ENCODE data around the gene LIN52. TPM values are rescaled to one million over a fixed set of nuclear protein-coding genes. Genes with fewer than 3 reads are reported as not detected.

The LIN52 gene
- total and polyA plus RNA-seq, 2 of the 8 experiments (the other 6 are each of a cell fraction or from before 2014, with no cell fraction given) = 6.8 to 11.6 TPM

- Histone ChIP-seq H3K18ac (ENCODE audit: extremely low read depth, low read length) (no peak overlapping the region), H2BK5ac (ENCODE audit: low read depth, low read length) (no peak overlapping the region), H3K27ac (ENCODE audit: low read depth, low read length) (no peak overlapping the region), H4K8ac (ENCODE audit: extremely low read depth, insufficient read depth, low read length) (no peak overlapping the region), H3K56ac (replicated peaks; ENCODE audit: insufficient read length, low read depth, low read length) (no peak overlapping the region), H3K9me3 (ENCODE audit: insufficient read depth in 2 of 2, low read depth in 1 of 2, low read length in 1 of 2) (no peaks in the 10 kb centered on the region), H3K4me2 (ENCODE audit: insufficient read depth in 1 of 2, low read depth in 2 of 2, low read length in 2 of 2) (no peak overlapping the region), H2AFZ (ENCODE audit: low read length) (no peak overlapping the region), H4K5ac (ENCODE audit: insufficient read length, low read depth, low read length) (no peak overlapping the region), H3K79me2 (ENCODE audit: control insufficient read depth in 1 of 2, insufficient read depth in 2 of 2, low read length in 2 of 2) (no peaks in the 10 kb centered on the region), H2AK5ac (ENCODE audit: low read depth, low read length) (no peak overlapping the region), H3K4ac (replicated peaks; ENCODE audit: insufficient read length, low read depth, low read length) (no peak overlapping the region), H3K79me1 (ENCODE audit: low read depth, low read length) (no peaks in the 10 kb centered on the region), H4K20me1 (replicated peaks in 1 of 2; ENCODE audit: control insufficient read depth in 1 of 2, insufficient read depth in 2 of 2, low read length in 2 of 2) (no peaks in the 10 kb centered on the region), H3K27me3 (replicated peaks in 1 of 4; ENCODE audit: control insufficient read depth in 3 of 4, extremely low read depth in 1 of 4, insufficient read depth in 3 of 4, low read length in 3 of 4) (no peaks in the 10 kb centered on the region), H3K4me3 (ENCODE audit: extremely low read depth in 1 of 4, insufficient read depth in 2 of 4, low read depth in 3 of 4, low read length in 4 of 4) (no peak overlapping the region), H2BK20ac (ENCODE audit: low read length) (no peak overlapping the region), H3K23me2 (ENCODE audit: low read depth, low read length) (no peaks in the 10 kb centered on the region), H3K23ac (ENCODE audit: insufficient read length) (no peak overlapping the region), H3K36me3 (ENCODE audit: control insufficient read depth in 2 of 4, insufficient read depth in 4 of 4, low read length in 3 of 4) (no peaks in the 10 kb centered on the region), H3K9ac (replicated peaks in 1 of 4; ENCODE audit: extremely low read depth in 1 of 4, low read depth in 3 of 4, low read length in 3 of 4) (no peak overlapping the region), H2BK15ac (ENCODE audit: low read length) (no peak overlapping the region), H2BK120ac (replicated peaks; ENCODE audit: low read depth, low read length) (no peak overlapping the region), H3K4me1 (replicated peaks in 1 of 4; ENCODE audit: control insufficient read depth in 3 of 4, insufficient read depth in 4 of 4, low read length in 3 of 4) (peaks cover 0 to 2% (median 0%) of the 10 kb centered on the region in 4 experiments; a peak in 1 of 7 replicates), H2BK12ac (ENCODE audit: low read depth, low read length) (no peak overlapping the region), H4K91ac (replicated peaks; ENCODE audit: insufficient read length, low read length) (no peak overlapping the region), H3K14ac (ENCODE audit: insufficient read length) (no peak overlapping the region)
- POLR2A ChIA-PET (ENCODE audit: partially characterized antibody) = interaction anchor here (1.6 kb wide), 1 partner anchor 11 kb away, joined by 4 read pairs; no protein-coding TSS in a partner anchor
- 81% methylated on average over 8 of the region's 8 CpGs; no CpG with 5 or more reads in 1 of the 2 experiments for WGBS, 2 experiments (ENCODE audit: extremely low coverage in 1 of 2, insufficient coverage in 1 of 2, insufficient read length in 1 of 2, insufficient replicate concordance in 2 of 2, low coverage in 1 of 2, low lambda C conversion rate in 2 of 2, missing lambda C conversion rate in 1 of 2)
- CTCF ChIA-PET (ENCODE audit: partially characterized antibody) = interaction anchor here (0.7 to 7.9 kb wide), 20 partner anchors 8 to 270 kb away, joined by 3 to 123 read pairs (median 7); partner anchors contain the start of gene VSX2
- no peak for FAIRE-seq
- no peak for DNase-seq (ENCODE audit: low read depth in 1 of 2, low spot score in 2 of 2)
- TF ChIP-seq BACH1 (IDR thresholded peaks at IDR 0.05; ENCODE audit: low read length) (no peak), SIX5 (IDR thresholded peaks at IDR 0.05; ENCODE audit: low read depth, low read length) (no peak), TBP (IDR thresholded peaks at IDR 0.05; ENCODE audit: low read depth, low read length) (no peak), POLR2AphosphoS5 (IDR thresholded peaks at IDR 0.05; ENCODE audit: low read depth, low read length) (no peak), RFX5 (IDR thresholded peaks at IDR 0.05; ENCODE audit: borderline replicate concordance, low read depth, low read length) (no peak), KDM1A (IDR thresholded peaks at IDR 0.05; ENCODE audit: borderline replicate concordance, low read length) (no peak), CBX5 (IDR thresholded peaks at IDR 0.05; ENCODE audit: low read depth, low read length) (no peak), CTCF (IDR thresholded peaks at IDR 0.05; ENCODE audit: control extremely low read depth in 1 of 3, insufficient read depth in 1 of 3, low read depth in 1 of 3, low read length in 3 of 3) (no peak), SIRT6 (IDR thresholded peaks at IDR 0.05; ENCODE audit: low read length) (no peak), NANOG (IDR thresholded peaks at IDR 0.05; ENCODE audit: insufficient read depth, low read depth, low read length, poor library complexity, severe bottlenecking) (no peak), ASH2L (IDR thresholded peaks at IDR 0.05; ENCODE audit: low read length) (no peak), CHD1 (IDR thresholded peaks at IDR 0.05; ENCODE audit: low read depth, low read length) (no peak)
Observed at GRCh38 chr14:74208642-74209041, 123.9 kb downstream of the LIN52 start.

Data from H1 (cell line).